ENCODE measurements around the gene MLXIPL.
"Not testable (repeated sequence)": the region's sequence is repeated elsewhere in the genome, so short reads cannot be mapped to it uniquely, and the experiment has no call there.

DNA sequence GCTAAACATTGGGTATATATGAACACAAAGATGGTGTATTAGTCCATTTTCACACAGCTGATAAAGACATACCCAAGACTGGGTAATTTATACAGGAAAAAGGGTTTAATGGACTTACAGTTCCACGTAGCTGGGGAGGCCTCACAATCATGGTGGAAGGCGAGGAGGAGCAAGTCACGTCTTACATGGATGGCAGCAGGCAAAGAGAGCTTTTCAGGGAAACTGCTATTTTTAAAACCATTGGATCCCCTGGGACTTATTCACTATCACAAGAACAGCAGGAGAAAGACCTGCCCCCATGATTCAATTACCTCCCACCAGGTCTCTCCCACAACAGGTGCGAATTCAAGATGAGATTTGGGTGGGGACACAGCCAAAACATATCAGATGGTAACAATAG is 31.0 kb upstream of the MLXIPL start:
- TF ChIP-seq EZH2, EZH2phosphoT487 (IDR thresholded peaks at IDR 0.05): not testable (repeated sequence)
- TF ChIP-seq, protein P1, sequence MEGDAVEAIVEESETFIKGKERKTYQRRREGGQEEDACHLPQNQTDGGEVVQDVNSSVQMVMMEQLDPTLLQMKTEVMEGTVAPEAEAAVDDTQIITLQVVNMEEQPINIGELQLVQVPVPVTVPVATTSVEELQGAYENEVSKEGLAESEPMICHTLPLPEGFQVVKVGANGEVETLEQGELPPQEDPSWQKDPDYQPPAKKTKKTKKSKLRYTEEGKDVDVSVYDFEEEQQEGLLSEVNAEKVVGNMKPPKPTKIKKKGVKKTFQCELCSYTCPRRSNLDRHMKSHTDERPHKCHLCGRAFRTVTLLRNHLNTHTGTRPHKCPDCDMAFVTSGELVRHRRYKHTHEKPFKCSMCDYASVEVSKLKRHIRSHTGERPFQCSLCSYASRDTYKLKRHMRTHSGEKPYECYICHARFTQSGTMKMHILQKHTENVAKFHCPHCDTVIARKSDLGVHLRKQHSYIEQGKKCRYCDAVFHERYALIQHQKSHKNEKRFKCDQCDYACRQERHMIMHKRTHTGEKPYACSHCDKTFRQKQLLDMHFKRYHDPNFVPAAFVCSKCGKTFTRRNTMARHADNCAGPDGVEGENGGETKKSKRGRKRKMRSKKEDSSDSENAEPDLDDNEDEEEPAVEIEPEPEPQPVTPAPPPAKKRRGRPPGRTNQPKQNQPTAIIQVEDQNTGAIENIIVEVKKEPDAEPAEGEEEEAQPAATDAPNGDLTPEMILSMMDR (IDR thresholded peaks at IDR 0.05) = not testable (repeated sequence)

Measured in neural progenitor cell (in vitro differentiated cells).